HepG2 (cell line): ENCODE data around the gene LPCAT4. TPM values are rescaled to one million over a fixed set of nuclear protein-coding genes. Genes with fewer than 3 reads are reported as not detected.

ENCODE experiments used
- ATAC-seq: fragments of 200-7000 bp; cut with Tn5 transposase; 3 replicates; pipeline ENCODE4 v1.9.1; 2020; ENCODE audit warnings: mild to moderate bottlenecking, moderate library complexity
- BruUV-seq: library from RNA; stranded (reverse); fragments of 400-500 nt; replicated peaks from 2 replicates; lab custom pipeline; 2021; lab: Mats Ljungman, UMichigan
- CTCF ChIA-PET: fragments of 300-600 bp; formaldehyde crosslinking; extraction: SDS; loops from one replicate; lab custom pipeline; 2021; ENCODE audit warnings: low total read pairs, inconsistent platforms, low intra/inter-chr PET ratio; lab: Yijun Ruan, JAX
- POLR2A ChIA-PET: fragments of 350-600 bp; sonication (Branson Sonifier 250); formaldehyde crosslinking; loops from one replicate; lab custom pipeline; 2020; ENCODE audit warnings: antibody characterized with exemption, inconsistent platforms; lab: Yijun Ruan, JAX
- DNase-seq: peaks from one replicate; pipeline ENCODE4 v3.0.0-alpha.2; 2015; ENCODE audit warnings: low spot score
- FAIRE-seq: peaks from 3 replicates; lab custom pipeline; 2011; peaks lifted over from hg19 to GRCh38; lab: Jason Lieb, UNC
- H2AFZ ChIP-seq: one replicate; pipeline ENCODE4 v1.6.1; 2011; ENCODE audit warnings: low read length, inconsistent platforms
- H3K27ac ChIP-seq: fragments of 300-600 bp; 3 replicates; pipeline ENCODE4 v1.8.0; 2011; ENCODE audit warnings: mixed run types, mild to moderate bottlenecking, mixed read lengths, low read length, inconsistent platforms; ENCODE audit not compliant: insufficient read depth; ENCODE audit errors: extremely low read length
- H3K27me3 ChIP-seq, 2 experiments: fragments of 200-600 bp in 1 of 2; 2 replicates in 1 of 2; 3 replicates in 1 of 2; pipeline versions ENCODE4 v1.6.0 to v1.8.0; 2011; ENCODE audit warnings: low read length in 2 of 2, mild to moderate bottlenecking in 2 of 2, moderate library complexity in 2 of 2, inconsistent platforms in 1 of 2; ENCODE audit not compliant: insufficient read depth in 2 of 2, control insufficient read depth in 1 of 2
- H3K36me3 ChIP-seq, 2 experiments: fragments of 200-600 bp in 1 of 2; replicated peaks in 1 of 2; 2 replicates in 1 of 2; 3 replicates in 1 of 2; pipeline versions ENCODE4 v1.5.1 to v1.8.0; 2011; ENCODE audit warnings: low read length in 2 of 2, inconsistent platforms in 1 of 2; ENCODE audit not compliant: insufficient read depth in 2 of 2, control insufficient read depth in 1 of 2
- H3K4me1 ChIP-seq: 2 replicates; pipeline ENCODE4 v1.5.1; 2012; ENCODE audit warnings: low read length, inconsistent platforms; ENCODE audit not compliant: insufficient read depth
- H3K4me2 ChIP-seq: 2 replicates; pipeline ENCODE4 v1.6.0; 2011; ENCODE audit warnings: low read depth, low read length, inconsistent platforms
- H3K4me3 ChIP-seq, 3 experiments: fragments of 200-600 bp in 1 of 3; sonication (generic), shearing (Covaris generic) in 1 of 3; replicated peaks in 1 of 3; 2 replicates each; pipeline ENCODE4 v1.5.1; 2011 to 2016; ENCODE audit warnings: low read length in 3 of 3, inconsistent platforms in 2 of 3, low read depth in 2 of 3, mild to moderate bottlenecking in 2 of 3, control low read depth in 1 of 3, mixed read lengths in 1 of 3; ENCODE audit not compliant: insufficient read depth in 1 of 3
- H3K79me2 ChIP-seq: one replicate; pipeline ENCODE4 v1.6.1; 2011; ENCODE audit warnings: low read length, inconsistent platforms; ENCODE audit not compliant: insufficient read depth
- H3K9ac ChIP-seq: 2 replicates; pipeline ENCODE4 v1.6.0; 2011; ENCODE audit warnings: mild to moderate bottlenecking, low read depth, low read length, inconsistent platforms; ENCODE audit not compliant: insufficient read depth
- H3K9me3 ChIP-seq: 2 replicates; pipeline ENCODE4 v1.5.1; 2012; ENCODE audit warnings: mild to moderate bottlenecking, low read length
- H4K20me1 ChIP-seq: 2 replicates; pipeline ENCODE4 v1.6.0; 2011; ENCODE audit warnings: inconsistent platforms, mild to moderate bottlenecking, low read length, moderate library complexity; ENCODE audit not compliant: insufficient read depth
- AGO2 ChIP-seq: fragments of 200-400 bp; formaldehyde crosslinking; optimal IDR thresholded peaks from 2 replicates; pipeline ENCODE3; 2017; ENCODE audit warnings: mild to moderate bottlenecking, low read depth, low read length, moderate library complexity
- HNRNPK ChIP-seq: fragments of 200-400 bp; formaldehyde crosslinking; IDR thresholded peaks from 2 replicates; pipeline ENCODE4 v1.6.1; 2018; ENCODE audit warnings: low read length, low read depth, moderate library complexity, mild to moderate bottlenecking; ENCODE audit not compliant: poor library complexity, severe bottlenecking
- MYNN ChIP-seq: sonication (generic); formaldehyde crosslinking; IDR thresholded peaks from 2 replicates; pipeline ENCODE4 v1.4.0; 2020; ENCODE audit warnings: mild to moderate bottlenecking, low read depth, missing genetic modification reagents
- POLR2G ChIP-seq: fragments of 200-400 bp; formaldehyde crosslinking; IDR thresholded peaks from 2 replicates; pipeline ENCODE4 v1.6.1; 2018; ENCODE audit warnings: mild to moderate bottlenecking, low read depth, low read length, moderate library complexity
- ZFY ChIP-seq: sonication (generic); formaldehyde crosslinking; IDR thresholded peaks from 2 replicates; pipeline ENCODE4 v1.4.0; 2020; ENCODE audit warnings: missing genetic modification reagents
- ZNF615 ChIP-seq: sonication (generic); formaldehyde crosslinking; IDR thresholded peaks from 2 replicates; pipeline ENCODE4 v1.5.0; 2020; ENCODE audit warnings: mild to moderate bottlenecking, missing genetic modification reagents, borderline replicate concordance
- ZNF839 ChIP-seq: sonication (generic); formaldehyde crosslinking; IDR thresholded peaks from 2 replicates; pipeline ENCODE4 v1.4.0; 2020; ENCODE audit warnings: missing genetic modification reagents, mild to moderate bottlenecking, borderline replicate concordance
- WGBS: methylation state at CpG from one replicate; pipeline ENCODE4 v1.1.6; 2017; ENCODE audit warnings: low lambda C conversion rate; 5-methylcytosine and 5-hydroxymethylcytosine counted together
- in situ Hi-C: cut with HindIII; loops from 2 replicates; pipeline ENCODE4 v1.10.0; 2017; ENCODE audit warnings: low pct_unique_long_range_greater_than_20kb; ENCODE audit not compliant: extremely low pct_ligation_motif_present
- intact Hi-C: fragments of 100-400 bp; cut with micrococcal nuclease; formaldehyde crosslinking; loops from one replicate; pipeline ENCODE4 v1.10.0; 2022; ENCODE audit not compliant: unreplicated experiment
- polyA plus RNA-seq, 8 experiments: library from polyadenylated mRNA; depleted of rRNA in 3 of 8; stranded (reverse) in 7 of 8; unstranded in 1 of 8; fragments of >200 nt; fragmentation: Illumina TruSeq in 4 of 8; extraction: Trizol in 4 of 8; gene quantifications; 2 replicates each; pipeline versions ENCODE4 v1.2.1 to v1.2.3, GENCODE V29; 2011 to 2016; ENCODE audit warnings: low read depth in 4 of 8, missing spikeins in 1 of 8, mixed read lengths in 1 of 8; ENCODE audit not compliant: insufficient read depth in 1 of 8
- total RNA-seq, 5 experiments: library from RNA; depleted of rRNA; stranded (reverse); fragments of >200 nt; fragmentation: Illumina TruSeq; extraction: Trizol; gene quantifications; 2 replicates each; pipeline ENCODE4 v1.2.3, GENCODE V29; 2016; ENCODE audit warnings: low read depth in 1 of 5
- TF ChIP-seq, protein P1 (sequence below): sonication (generic); formaldehyde crosslinking; IDR thresholded peaks from 2 replicates; pipeline ENCODE4 v1.4.0; 2020; ENCODE audit warnings: mild to moderate bottlenecking, missing genetic modification reagents
- TF ChIP-seq, protein P2 (sequence below), 2 experiments: sonication (generic) in 1 of 2; formaldehyde crosslinking in 1 of 2; IDR thresholded peaks; 2 replicates each; pipeline versions ENCODE4 v1.4.0 to v1.6.1; 2016 to 2020; ENCODE audit warnings: borderline replicate concordance in 1 of 2, low read depth in 1 of 2, mild to moderate bottlenecking in 1 of 2, missing genetic modification reagents in 1 of 2
- TF ChIP-seq, protein P3 (sequence below): sonication (generic); formaldehyde crosslinking; IDR thresholded peaks from 2 replicates; pipeline ENCODE4 v1.4.0; 2020; ENCODE audit warnings: missing genetic modification reagents
- TF ChIP-seq, protein P4 (sequence below): sonication (generic); formaldehyde crosslinking; IDR thresholded peaks from 2 replicates; pipeline ENCODE4 v1.8.0; 2022; ENCODE audit warnings: mild to moderate bottlenecking, missing genetic modification reagents, moderate library complexity

LPCAT4 gene
- total and polyA plus RNA-seq, 2 of the 13 experiments (the other 11 are each of a cell fraction or from before 2014, with no cell fraction given) = 8.1 to 57.1 TPM

DNA sequence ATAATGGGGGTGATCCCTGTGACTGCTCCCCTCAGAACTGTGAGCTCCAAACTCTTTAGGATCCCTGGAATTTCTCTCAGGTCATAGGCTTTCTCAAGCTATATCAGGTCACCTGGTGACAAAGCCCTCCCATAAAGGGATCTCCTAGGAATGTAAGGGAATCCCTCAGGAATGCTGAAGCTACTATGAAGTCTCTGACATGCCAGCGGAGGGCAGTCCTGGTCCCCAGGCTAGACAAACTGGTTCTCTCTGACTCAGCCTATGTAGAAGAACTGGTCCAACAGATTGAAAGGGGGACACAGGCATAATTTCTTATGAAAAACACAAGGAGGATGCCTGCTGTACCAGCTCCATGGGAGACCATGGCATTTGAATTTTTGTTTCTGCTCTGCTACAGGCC lies 6.7 kb downstream of the LPCAT4 start:
- no peak overlapping the region for H2AFZ ChIP-seq
- no peaks in the 10 kb centered on the region for H3K9me3 ChIP-seq
- no peaks in the 10 kb centered on the region for H4K20me1 ChIP-seq
- intact Hi-C loops (no loop called here), in situ Hi-C loops (loop anchor here (10.0 to 25.0 kb wide), 2 partner anchors 75 to 298 kb away; partner anchors contain the start of gene GOLGA8A)
- peaks cover 3 to 7% of the 10 kb centered on the region in 2 experiments; a peak in 3 of 5 replicates for H3K36me3 ChIP-seq
- H3K4me2 ChIP-seq = no peak overlapping the region
- H3K9ac ChIP-seq = no peak overlapping the region
- H3K4me3 ChIP-seq = no peak overlapping the region
- peaks cover 2% of the 10 kb centered on the region for H3K4me1 ChIP-seq
- DNase-seq (no peak), FAIRE-seq (no peak), ATAC-seq (no peak)
- WGBS = 100% methylated on average over 1 of the region's 1 CpG
- peaks cover 2% of the 10 kb centered on the region for H3K79me2 ChIP-seq
- ChIA-PET CTCF (no interaction called here), POLR2A (interaction anchor here (0.8 kb wide), 1 partner anchor 17 kb away, joined by 3 read pairs; the partner anchor contains the start of genes NOP10 and NUTM1)
- no peaks in the 10 kb centered on the region for H3K27me3 ChIP-seq
- BruUV-seq = no TSS peak
- no peak overlapping the region for H3K27ac ChIP-seq
- TF ChIP-seq ZNF615 (CRISPR knock-in tag) (no peak), AGO2 (no peak), ZFY (CRISPR knock-in tag) (no peak), MYNN (CRISPR knock-in tag) (no peak), HNRNPK (no peak), POLR2G (no peak), ZNF839 (CRISPR knock-in tag) (no peak)
- TF ChIP-seq, protein P1, sequence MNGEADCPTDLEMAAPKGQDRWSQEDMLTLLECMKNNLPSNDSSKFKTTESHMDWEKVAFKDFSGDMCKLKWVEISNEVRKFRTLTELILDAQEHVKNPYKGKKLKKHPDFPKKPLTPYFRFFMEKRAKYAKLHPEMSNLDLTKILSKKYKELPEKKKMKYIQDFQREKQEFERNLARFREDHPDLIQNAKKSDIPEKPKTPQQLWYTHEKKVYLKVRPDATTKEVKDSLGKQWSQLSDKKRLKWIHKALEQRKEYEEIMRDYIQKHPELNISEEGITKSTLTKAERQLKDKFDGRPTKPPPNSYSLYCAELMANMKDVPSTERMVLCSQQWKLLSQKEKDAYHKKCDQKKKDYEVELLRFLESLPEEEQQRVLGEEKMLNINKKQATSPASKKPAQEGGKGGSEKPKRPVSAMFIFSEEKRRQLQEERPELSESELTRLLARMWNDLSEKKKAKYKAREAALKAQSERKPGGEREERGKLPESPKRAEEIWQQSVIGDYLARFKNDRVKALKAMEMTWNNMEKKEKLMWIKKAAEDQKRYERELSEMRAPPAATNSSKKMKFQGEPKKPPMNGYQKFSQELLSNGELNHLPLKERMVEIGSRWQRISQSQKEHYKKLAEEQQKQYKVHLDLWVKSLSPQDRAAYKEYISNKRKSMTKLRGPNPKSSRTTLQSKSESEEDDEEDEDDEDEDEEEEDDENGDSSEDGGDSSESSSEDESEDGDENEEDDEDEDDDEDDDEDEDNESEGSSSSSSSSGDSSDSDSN (CRISPR knock-in tag) = no peak
- TF ChIP-seq, protein P2, sequence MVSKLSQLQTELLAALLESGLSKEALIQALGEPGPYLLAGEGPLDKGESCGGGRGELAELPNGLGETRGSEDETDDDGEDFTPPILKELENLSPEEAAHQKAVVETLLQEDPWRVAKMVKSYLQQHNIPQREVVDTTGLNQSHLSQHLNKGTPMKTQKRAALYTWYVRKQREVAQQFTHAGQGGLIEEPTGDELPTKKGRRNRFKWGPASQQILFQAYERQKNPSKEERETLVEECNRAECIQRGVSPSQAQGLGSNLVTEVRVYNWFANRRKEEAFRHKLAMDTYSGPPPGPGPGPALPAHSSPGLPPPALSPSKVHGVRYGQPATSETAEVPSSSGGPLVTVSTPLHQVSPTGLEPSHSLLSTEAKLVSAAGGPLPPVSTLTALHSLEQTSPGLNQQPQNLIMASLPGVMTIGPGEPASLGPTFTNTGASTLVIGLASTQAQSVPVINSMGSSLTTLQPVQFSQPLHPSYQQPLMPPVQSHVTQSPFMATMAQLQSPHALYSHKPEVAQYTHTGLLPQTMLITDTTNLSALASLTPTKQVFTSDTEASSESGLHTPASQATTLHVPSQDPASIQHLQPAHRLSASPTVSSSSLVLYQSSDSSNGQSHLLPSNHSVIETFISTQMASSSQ (IDR thresholded peaks at IDR 0.05; ENCODE audit: low read depth) = no peak
- TF ChIP-seq, protein P2 (CRISPR knock-in tag; IDR thresholded peaks at IDR 0.05; ENCODE audit: borderline replicate concordance) = no peak
- TF ChIP-seq, protein P3, sequence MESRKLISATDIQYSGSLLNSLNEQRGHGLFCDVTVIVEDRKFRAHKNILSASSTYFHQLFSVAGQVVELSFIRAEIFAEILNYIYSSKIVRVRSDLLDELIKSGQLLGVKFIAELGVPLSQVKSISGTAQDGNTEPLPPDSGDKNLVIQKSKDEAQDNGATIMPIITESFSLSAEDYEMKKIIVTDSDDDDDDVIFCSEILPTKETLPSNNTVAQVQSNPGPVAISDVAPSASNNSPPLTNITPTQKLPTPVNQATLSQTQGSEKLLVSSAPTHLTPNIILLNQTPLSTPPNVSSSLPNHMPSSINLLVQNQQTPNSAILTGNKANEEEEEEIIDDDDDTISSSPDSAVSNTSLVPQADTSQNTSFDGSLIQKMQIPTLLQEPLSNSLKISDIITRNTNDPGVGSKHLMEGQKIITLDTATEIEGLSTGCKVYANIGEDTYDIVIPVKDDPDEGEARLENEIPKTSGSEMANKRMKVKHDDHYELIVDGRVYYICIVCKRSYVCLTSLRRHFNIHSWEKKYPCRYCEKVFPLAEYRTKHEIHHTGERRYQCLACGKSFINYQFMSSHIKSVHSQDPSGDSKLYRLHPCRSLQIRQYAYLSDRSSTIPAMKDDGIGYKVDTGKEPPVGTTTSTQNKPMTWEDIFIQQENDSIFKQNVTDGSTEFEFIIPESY = no peak
- TF ChIP-seq, protein P4, sequence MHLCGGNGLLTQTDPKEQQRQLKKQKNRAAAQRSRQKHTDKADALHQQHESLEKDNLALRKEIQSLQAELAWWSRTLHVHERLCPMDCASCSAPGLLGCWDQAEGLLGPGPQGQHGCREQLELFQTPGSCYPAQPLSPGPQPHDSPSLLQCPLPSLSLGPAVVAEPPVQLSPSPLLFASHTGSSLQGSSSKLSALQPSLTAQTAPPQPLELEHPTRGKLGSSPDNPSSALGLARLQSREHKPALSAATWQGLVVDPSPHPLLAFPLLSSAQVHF (CRISPR knock-in tag) = no peak
